ENCODE results near the gene IQCE. TPM values are rescaled to one million over a fixed set of nuclear protein-coding genes. Genes with fewer than 3 reads are reported as not detected.

Gene IQCE
- total RNA-seq, 1 experiment from 2014 or later: 0.93 TPM

DNA sequence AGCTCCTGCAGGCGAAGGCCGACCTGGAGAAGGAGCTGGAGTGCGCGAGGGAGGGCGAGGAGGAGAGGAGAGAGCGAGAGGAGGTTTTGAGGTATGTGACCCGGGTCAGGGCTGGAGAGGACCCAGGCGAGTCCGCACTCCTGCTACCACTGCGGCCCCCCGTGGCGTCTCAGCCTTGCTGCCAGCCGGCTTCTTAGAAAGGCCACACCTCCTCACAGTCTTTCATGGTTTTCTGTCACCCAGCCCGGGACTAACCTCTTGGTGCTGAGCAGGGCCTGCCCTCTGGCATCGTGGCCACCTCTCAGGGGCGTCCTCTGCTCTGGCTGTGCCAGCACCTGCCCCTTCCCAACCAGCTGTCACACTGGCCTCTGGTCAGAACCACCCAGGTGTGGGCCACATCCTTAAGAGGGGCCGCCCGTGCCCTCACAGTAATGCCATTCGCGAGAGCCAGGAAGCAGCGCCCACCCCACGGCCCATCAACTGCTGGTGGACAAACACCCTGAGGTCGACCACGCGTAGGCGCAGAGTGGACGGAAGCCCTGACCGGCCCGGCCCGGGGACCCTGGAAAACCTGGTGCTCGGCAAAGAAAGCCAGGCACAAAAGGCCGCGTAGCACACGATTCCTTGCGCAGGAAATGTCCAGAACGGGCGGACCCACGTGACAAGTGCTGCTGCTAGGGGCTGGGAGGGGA lies 34.4 kb downstream of the IQCE start:
- no peaks in the 10 kb centered on the region for H3K27me3 ChIP-seq (ENCODE audit: low read length)
- no peak overlapping the region for H3K9ac ChIP-seq (ENCODE audit: low read length)

DNA sequence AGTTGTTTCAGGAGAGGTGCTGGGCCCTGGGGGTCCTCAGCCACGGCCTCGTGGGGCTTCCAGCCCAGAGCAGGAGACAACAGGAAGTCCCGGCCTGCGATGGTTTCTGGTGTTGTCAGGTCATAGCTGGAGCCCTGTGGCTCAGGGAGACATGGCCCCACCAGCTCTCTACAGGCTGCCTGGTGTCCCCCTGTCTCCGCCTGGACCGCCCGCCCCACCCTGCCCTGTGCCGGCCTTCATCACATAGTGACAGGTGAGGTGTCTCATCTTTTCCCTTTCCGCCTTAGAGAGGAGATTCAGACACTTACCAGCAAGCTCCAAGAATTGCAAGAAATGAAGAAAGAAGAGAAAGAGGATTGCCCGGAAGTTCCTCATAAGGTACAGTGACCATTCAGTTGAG lies 35.8 kb downstream of the IQCE start:
- Histone ChIP-seq H3K36me3 (ENCODE audit: insufficient read depth, low read length) (no peaks in the 10 kb centered on the region), H4K20me1 (ENCODE audit: insufficient read depth, low read depth, low read length) (no peaks in the 10 kb centered on the region), H3K27ac (ENCODE audit: low read length) (no peak overlapping the region), H3K9me2 (replicated peaks; ENCODE audit: insufficient read depth, low read length) (no peaks in the 10 kb centered on the region), H3K79me2 (ENCODE audit: low read length) (no peaks in the 10 kb centered on the region), H3K4me1 (ENCODE audit: low read length) (no peaks in the 10 kb centered on the region), H2AFZ (ENCODE audit: low read length) (no peak overlapping the region), H3K9ac (ENCODE audit: low read length) (no peak overlapping the region), H3K4me3 (ENCODE audit: low read length) (no peak overlapping the region), H3K9me3 (ENCODE audit: low read length) (no peaks in the 10 kb centered on the region), H3K4me2 (ENCODE audit: low read depth, low read length, poor library complexity, severe bottlenecking) (no peak overlapping the region), H3K27me3 (ENCODE audit: low read length) (no peaks in the 10 kb centered on the region)
- DNase-seq: no peak

More for the DNA sequence above, 34.4 kb downstream of the IQCE start:
- Histone ChIP-seq H3K9me2 (replicated peaks; ENCODE audit: insufficient read depth, low read length) (no peaks in the 10 kb centered on the region), H3K9me3 (ENCODE audit: low read length) (no peaks in the 10 kb centered on the region), H2AFZ (ENCODE audit: low read length) (no peak overlapping the region), H3K4me2 (ENCODE audit: low read depth, low read length, poor library complexity, severe bottlenecking) (no peak overlapping the region), H3K4me3 (ENCODE audit: low read length) (no peak overlapping the region), H3K36me3 (ENCODE audit: insufficient read depth, low read length) (no peaks in the 10 kb centered on the region), H3K79me2 (ENCODE audit: low read length) (no peaks in the 10 kb centered on the region), H4K20me1 (ENCODE audit: insufficient read depth, low read depth, low read length) (no peaks in the 10 kb centered on the region), H3K4me1 (ENCODE audit: low read length) (no peaks in the 10 kb centered on the region), H3K27ac (ENCODE audit: low read length) (no peak overlapping the region)
- no peak for DNase-seq

DNA sequence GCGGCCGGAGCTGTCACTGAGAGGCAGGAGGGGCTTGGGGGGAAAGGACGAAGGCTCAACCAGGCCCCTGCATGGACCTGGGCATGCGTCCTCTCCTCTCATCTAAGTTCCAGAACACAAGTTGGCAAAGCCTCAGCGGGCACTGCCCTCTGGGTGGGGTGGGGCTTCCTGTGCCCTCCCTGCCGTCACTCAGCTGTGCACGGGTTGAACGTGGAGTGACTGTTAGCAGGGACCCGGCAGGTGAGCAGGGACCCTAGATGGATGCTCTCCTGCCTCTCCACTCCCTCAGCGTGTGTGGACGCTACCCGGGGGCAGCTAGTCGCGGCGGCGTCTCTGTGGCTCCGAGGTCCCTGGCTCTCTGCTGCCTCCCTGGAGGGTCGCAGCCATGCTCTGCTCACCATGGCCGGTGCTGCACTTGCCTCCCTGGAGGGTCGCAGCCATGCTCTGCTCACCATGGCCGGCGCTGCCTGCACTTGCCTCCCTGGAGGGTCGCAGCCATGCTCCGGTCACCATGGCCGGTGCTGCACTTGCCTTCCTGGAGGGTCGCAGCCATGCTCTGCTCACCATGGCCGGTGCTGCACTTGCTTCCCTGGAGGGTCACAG lies 36.6 kb downstream of the IQCE start:
- DNase-seq: no peak
- H3K4me2 ChIP-seq (ENCODE audit: low read depth, low read length, poor library complexity, severe bottlenecking): no peak overlapping the region
- no peak overlapping the region for H3K27ac ChIP-seq (ENCODE audit: low read length)
- H3K36me3 ChIP-seq (ENCODE audit: insufficient read depth, low read length): no peaks in the 10 kb centered on the region
- H3K9ac ChIP-seq (ENCODE audit: low read length): no peak overlapping the region
- no peak overlapping the region for H2AFZ ChIP-seq (ENCODE audit: low read length)
- H3K9me3 ChIP-seq (ENCODE audit: low read length): no peaks in the 10 kb centered on the region
- H3K9me2 ChIP-seq (replicated peaks; ENCODE audit: insufficient read depth, low read length): no peaks in the 10 kb centered on the region
- no peaks in the 10 kb centered on the region for H3K27me3 ChIP-seq (ENCODE audit: low read length)
- H3K4me3 ChIP-seq (ENCODE audit: low read length): no peak overlapping the region
- no peaks in the 10 kb centered on the region for H3K79me2 ChIP-seq (ENCODE audit: low read length)
- H3K4me1 ChIP-seq (ENCODE audit: low read length): no peaks in the 10 kb centered on the region
- no peaks in the 10 kb centered on the region for H4K20me1 ChIP-seq (ENCODE audit: insufficient read depth, low read depth, low read length)

DNA sequence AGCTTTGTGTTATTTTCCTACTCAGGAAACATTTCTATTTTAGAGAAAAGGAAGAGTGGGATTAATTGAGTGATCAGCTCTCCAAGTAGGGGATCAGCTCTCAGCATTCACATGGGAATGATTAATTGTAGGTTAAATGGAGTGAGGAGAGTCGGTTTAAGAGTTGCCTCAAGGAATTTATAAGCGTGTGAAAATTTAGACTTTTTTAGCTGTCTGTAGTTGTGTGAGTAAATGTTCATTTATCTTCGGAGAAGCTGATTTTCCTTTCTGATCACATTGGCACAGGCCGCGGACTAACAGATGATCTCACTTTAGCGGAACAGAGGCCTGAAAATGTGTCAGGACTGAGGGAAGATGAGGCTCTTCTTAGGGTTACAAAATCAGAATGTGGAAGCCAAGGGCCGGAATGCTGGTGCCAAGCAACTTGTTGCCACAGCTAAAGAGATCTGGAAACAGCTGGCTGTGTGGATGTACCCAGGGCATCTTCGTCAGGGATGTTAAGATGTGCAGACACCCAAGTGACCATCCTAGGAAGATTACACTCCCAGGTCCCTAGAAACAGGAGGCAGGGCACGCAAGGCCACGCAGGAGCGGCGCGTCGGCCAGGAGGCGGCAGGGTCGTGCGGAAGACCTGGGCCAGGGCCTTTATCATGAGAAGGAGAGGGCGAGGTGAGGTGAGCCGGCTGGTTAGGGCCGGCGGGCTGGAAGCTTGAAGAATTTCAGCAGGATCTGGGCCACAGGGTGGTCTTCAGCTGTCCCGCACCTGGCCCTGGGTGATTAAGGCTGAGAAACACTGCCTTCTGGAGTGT lies 37.9 kb downstream of the IQCE start:
- H3K9ac ChIP-seq (ENCODE audit: low read length): no peak overlapping the region
- no peaks in the 10 kb centered on the region for H3K4me1 ChIP-seq (ENCODE audit: low read length)
- no peaks in the 10 kb centered on the region for H3K36me3 ChIP-seq (ENCODE audit: insufficient read depth, low read length)
- H3K79me2 ChIP-seq (ENCODE audit: low read length): no peaks in the 10 kb centered on the region
- H3K4me2 ChIP-seq (ENCODE audit: low read depth, low read length, poor library complexity, severe bottlenecking): no peak overlapping the region
- DNase-seq: no peak
- no peaks in the 10 kb centered on the region for H3K9me3 ChIP-seq (ENCODE audit: low read length)
- no peak overlapping the region for H2AFZ ChIP-seq (ENCODE audit: low read length)
- no peaks in the 10 kb centered on the region for H3K27me3 ChIP-seq (ENCODE audit: low read length)
- H3K27ac ChIP-seq (ENCODE audit: low read length): no peak overlapping the region
- H4K20me1 ChIP-seq (ENCODE audit: insufficient read depth, low read depth, low read length): no peaks in the 10 kb centered on the region
- H3K9me2 ChIP-seq (replicated peaks; ENCODE audit: insufficient read depth, low read length): no peaks in the 10 kb centered on the region
- H3K4me3 ChIP-seq (ENCODE audit: low read length): no peak overlapping the region

DNA sequence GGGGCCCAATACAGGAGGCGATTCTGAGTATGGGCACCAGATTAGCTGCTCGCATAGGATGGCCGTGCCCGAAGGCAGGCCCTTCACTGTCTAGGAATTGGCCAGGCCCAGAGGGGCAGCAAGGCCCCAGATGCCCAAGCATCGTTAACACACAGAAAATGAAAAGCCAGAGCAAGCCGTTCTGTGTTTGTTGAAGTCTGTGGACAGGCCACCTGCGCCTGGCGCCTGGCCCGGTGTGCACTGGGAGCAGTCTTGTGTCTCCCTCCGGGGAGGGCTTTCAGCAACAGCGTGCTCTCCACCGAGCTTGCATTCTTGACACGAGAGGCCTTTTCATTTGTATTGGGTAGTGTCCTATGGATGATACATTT lies 38.5 kb downstream of the IQCE start:
- no peaks in the 10 kb centered on the region for H3K36me3 ChIP-seq (ENCODE audit: insufficient read depth, low read length)
- H3K4me1 ChIP-seq (ENCODE audit: low read length): no peaks in the 10 kb centered on the region
- no peaks in the 10 kb centered on the region for H3K79me2 ChIP-seq (ENCODE audit: low read length)
- no peak overlapping the region for H3K27ac ChIP-seq (ENCODE audit: low read length)
- H3K27me3 ChIP-seq (ENCODE audit: low read length): no peaks in the 10 kb centered on the region
- H4K20me1 ChIP-seq (ENCODE audit: insufficient read depth, low read depth, low read length): no peaks in the 10 kb centered on the region
- no peak for DNase-seq
- H3K4me3 ChIP-seq (ENCODE audit: low read length): no peak overlapping the region
- H3K9me2 ChIP-seq (replicated peaks; ENCODE audit: insufficient read depth, low read length): no peaks in the 10 kb centered on the region
- no peak overlapping the region for H3K4me2 ChIP-seq (ENCODE audit: low read depth, low read length, poor library complexity, severe bottlenecking)
- no peak overlapping the region for H2AFZ ChIP-seq (ENCODE audit: low read length)
- H3K9ac ChIP-seq (ENCODE audit: low read length): no peak overlapping the region
- H3K9me3 ChIP-seq (ENCODE audit: low read length): no peaks in the 10 kb centered on the region

DNA sequence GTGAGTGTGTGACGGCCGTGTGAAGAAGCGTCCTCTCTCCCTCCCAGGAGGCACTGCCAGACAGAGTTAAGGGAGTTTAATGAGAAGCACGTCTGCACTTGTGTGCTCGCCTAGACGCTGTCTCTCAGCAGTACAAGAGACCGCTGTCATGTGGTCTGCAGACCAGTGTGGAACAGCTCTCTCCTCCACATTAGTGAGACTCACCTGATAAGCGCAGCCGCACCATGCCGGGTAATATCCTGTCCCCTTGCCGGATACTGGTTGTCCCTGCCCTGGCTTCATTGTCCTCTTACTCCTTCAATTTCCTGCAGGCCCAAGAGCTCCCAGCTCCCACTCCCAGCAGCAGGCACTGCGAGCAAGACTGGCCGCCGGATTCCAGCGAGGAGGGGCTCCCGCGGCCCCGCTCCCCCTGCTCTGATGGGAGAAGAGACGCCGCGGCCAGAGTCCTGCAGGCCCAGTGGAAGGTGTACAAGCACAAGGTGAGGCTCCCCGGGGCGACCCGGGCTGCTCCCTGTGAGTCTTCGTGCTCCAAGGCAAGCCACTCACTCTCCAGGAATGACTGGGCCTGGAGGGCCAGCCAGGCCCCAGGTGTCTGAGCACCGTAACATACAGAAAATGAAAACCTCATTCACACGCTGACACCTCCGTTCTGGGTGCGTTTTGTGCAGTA lies 39.5 kb downstream of the IQCE start:
- Histone ChIP-seq H3K9me3 (ENCODE audit: low read length) (no peaks in the 10 kb centered on the region), H2AFZ (ENCODE audit: low read length) (no peak overlapping the region), H3K4me3 (ENCODE audit: low read length) (no peak overlapping the region), H4K20me1 (ENCODE audit: insufficient read depth, low read depth, low read length) (no peaks in the 10 kb centered on the region), H3K36me3 (ENCODE audit: insufficient read depth, low read length) (no peaks in the 10 kb centered on the region), H3K4me1 (ENCODE audit: low read length) (no peaks in the 10 kb centered on the region), H3K9me2 (replicated peaks; ENCODE audit: insufficient read depth, low read length) (no peaks in the 10 kb centered on the region), H3K4me2 (ENCODE audit: low read depth, low read length, poor library complexity, severe bottlenecking) (no peak overlapping the region), H3K27me3 (ENCODE audit: low read length) (no peaks in the 10 kb centered on the region), H3K79me2 (ENCODE audit: low read length) (no peaks in the 10 kb centered on the region), H3K27ac (ENCODE audit: low read length) (no peak overlapping the region), H3K9ac (ENCODE audit: low read length) (no peak overlapping the region)
- DNase-seq: no peak

DNA sequence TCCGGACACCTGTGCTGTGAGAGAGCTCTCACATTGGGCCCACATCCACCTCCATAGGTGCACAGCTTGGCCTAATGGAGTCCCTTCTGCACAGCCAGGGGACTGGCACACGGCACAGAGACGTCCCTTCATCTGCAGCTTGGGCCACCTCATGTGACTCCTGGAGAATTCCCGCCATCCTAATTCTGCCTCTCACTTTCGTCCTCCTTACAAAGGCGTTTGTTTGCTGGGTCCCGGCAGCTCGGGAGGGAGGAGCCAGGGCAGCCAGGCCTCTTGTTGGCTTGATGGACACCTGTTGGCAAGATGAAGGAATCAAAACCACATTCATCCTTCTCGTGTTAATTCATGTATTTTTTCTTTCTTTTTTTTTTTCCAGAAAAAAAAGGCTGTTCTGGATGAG lies 42.3 kb downstream of the IQCE start:
- no peaks in the 10 kb centered on the region for H3K79me2 ChIP-seq (ENCODE audit: low read length)
- H3K4me3 ChIP-seq (ENCODE audit: low read length): no peak overlapping the region
- DNase-seq: no peak
- no peak overlapping the region for H3K27ac ChIP-seq (ENCODE audit: low read length)
- no peak overlapping the region for H3K9ac ChIP-seq (ENCODE audit: low read length)
- H4K20me1 ChIP-seq (ENCODE audit: insufficient read depth, low read depth, low read length): no peaks in the 10 kb centered on the region
- H3K9me2 ChIP-seq (replicated peaks; ENCODE audit: insufficient read depth, low read length): no peaks in the 10 kb centered on the region
- no peaks in the 10 kb centered on the region for H3K4me1 ChIP-seq (ENCODE audit: low read length)
- H3K9me3 ChIP-seq (ENCODE audit: low read length): no peaks in the 10 kb centered on the region
- H3K36me3 ChIP-seq (ENCODE audit: insufficient read depth, low read length): no peaks in the 10 kb centered on the region
- no peak overlapping the region for H3K4me2 ChIP-seq (ENCODE audit: low read depth, low read length, poor library complexity, severe bottlenecking)
- H3K27me3 ChIP-seq (ENCODE audit: low read length): no peaks in the 10 kb centered on the region
- no peak overlapping the region for H2AFZ ChIP-seq (ENCODE audit: low read length)

DNA sequence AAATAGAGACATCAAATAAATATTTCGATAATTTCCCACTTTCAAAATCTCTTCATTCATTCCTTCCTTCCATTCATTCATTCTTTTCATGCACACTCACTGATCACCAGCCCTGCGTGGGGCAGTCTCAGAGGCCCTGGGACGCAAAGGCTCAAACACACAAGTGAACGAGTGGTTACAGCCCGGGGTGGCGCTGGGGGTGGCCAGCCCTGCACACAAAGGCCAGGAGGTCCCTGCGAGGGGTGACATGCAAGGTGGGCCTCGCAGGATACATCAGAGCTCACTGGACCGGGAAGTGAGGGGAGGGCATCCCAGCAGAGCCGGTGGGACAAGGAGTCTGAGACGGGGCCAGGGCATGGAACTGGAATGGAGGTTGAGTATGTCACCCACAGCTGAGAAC lies 43.1 kb downstream of the IQCE start:
- Histone ChIP-seq H3K4me3 (ENCODE audit: low read length) (no peak overlapping the region), H3K9me3 (ENCODE audit: low read length) (no peaks in the 10 kb centered on the region), H3K4me2 (ENCODE audit: low read depth, low read length, poor library complexity, severe bottlenecking) (no peak overlapping the region), H3K27ac (ENCODE audit: low read length) (no peak overlapping the region), H3K79me2 (ENCODE audit: low read length) (no peaks in the 10 kb centered on the region), H4K20me1 (ENCODE audit: insufficient read depth, low read depth, low read length) (no peaks in the 10 kb centered on the region), H3K27me3 (ENCODE audit: low read length) (no peaks in the 10 kb centered on the region), H3K9ac (ENCODE audit: low read length) (no peak overlapping the region), H3K36me3 (ENCODE audit: insufficient read depth, low read length) (no peaks in the 10 kb centered on the region), H3K4me1 (ENCODE audit: low read length) (no peaks in the 10 kb centered on the region), H3K9me2 (replicated peaks; ENCODE audit: insufficient read depth, low read length) (no peaks in the 10 kb centered on the region), H2AFZ (ENCODE audit: low read length) (no peak overlapping the region)
- no peak for DNase-seq
